ENCODE results near the gene POLD2.

The POLD2 gene

DNA sequence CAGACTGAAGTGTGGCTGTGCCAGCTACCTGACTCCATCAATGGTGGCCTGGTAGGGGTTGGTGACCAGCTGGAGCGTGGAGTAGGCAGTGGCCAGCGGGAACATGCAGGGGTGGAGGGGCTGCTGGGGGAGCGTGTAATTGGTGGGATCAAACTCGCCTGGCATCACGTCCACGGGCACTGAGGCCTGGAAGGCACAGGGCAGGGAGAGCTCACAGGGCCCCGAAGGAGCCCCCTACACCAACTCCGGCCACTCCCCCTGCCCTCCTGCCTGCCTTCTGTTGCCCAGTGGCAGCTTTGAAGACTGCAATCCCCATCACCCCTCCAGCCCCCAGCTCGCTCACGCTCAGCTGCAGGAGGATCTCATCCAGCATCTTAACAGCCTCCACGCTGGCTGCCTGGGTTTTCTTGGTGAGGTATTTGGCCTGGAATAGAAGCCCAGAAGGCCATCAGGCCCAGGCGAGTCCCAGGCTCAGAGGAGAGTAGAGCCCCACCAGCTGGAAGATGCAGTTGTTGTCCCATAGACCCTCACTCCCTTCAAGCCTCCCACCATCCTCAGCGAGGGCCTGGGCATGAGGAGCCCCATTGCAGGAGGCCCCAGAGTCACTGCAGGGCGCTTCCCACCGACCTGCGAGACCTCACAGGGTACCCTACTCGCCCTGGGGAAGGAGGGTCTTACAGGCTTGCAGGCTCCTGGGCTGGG, 7.1 kb downstream of the POLD2 start:
- TF ChIP-seq CTCF (IDR thresholded peaks at IDR 0.05; ENCODE audit: low read depth, low read length, missing control alignments): no peak
- no peak overlapping the region for H3K4me3 ChIP-seq (ENCODE audit: low read depth, low read length)
- no peak for DNase-seq (ENCODE audit: low read depth)

- no peak for TF ChIP-seq CTCF (IDR thresholded peaks at IDR 0.05; ENCODE audit: low read depth, low read length, missing control alignments)
- no peak overlapping the region for H3K4me3 ChIP-seq (ENCODE audit: low read depth, low read length)
- no peak for DNase-seq (ENCODE audit: low read depth)
These were observed 8.6 kb downstream of the POLD2 start for GRCh38 chr7:44114586-44115310.

GRCh38 chr7:44113764-44114354, 9.5 kb downstream of the POLD2 start:
- no peak overlapping the region for H3K4me3 ChIP-seq (ENCODE audit: low read depth, low read length)
- DNase-seq (ENCODE audit: low read depth): no peak
- no peak for TF ChIP-seq CTCF (IDR thresholded peaks at IDR 0.05; ENCODE audit: low read depth, low read length, missing control alignments)

DNA sequence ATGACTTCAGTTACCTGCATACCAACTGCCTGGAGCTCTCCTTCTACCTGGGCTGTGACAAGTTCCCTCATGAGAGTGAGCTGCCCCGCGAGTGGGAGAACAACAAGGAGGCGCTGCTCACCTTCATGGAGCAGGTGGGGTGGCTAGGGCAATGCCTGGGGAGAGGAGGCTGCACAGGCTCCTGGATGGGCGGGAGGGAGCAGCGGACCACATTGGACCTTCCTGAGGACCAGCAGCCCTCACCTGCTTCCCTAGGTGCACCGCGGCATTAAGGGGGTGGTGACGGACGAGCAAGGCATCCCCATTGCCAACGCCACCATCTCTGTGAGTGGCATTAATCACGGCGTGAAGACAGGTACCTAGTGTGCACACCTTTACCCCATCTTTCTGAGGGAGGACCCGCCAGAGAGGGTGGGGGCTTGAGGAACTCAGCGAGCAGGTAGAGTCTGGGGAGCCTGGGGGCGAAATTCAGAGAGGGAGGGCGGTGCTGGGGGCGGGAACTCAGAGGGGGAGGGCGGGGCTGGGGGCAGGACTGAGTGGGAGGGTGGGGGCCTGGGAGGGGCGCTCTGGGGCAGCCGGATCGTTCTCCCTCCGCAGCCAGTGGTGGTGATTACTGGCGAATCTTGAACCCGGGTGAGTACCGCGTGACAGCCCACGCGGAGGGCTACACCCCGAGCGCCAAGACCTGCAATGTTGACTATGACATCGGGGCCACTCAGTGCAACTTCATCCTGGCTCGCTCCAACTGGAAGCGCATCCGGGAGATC, 10.2 kb downstream of the POLD2 start:
- DNase-seq (ENCODE audit: low read depth): no peak
- no peak overlapping the region for H3K4me3 ChIP-seq (ENCODE audit: low read depth, low read length)
- TF ChIP-seq CTCF (IDR thresholded peaks at IDR 0.05; ENCODE audit: low read depth, low read length, missing control alignments): no peak

- DNase-seq (ENCODE audit: low read depth): no peak
- TF ChIP-seq CTCF (IDR thresholded peaks at IDR 0.05; ENCODE audit: low read depth, low read length, missing control alignments): no peak
- H3K4me3 ChIP-seq (ENCODE audit: low read depth, low read length): no peak overlapping the region
These were observed 10.9 kb downstream of the POLD2 start for GRCh38 chr7:44112231-44112996.

DNA sequence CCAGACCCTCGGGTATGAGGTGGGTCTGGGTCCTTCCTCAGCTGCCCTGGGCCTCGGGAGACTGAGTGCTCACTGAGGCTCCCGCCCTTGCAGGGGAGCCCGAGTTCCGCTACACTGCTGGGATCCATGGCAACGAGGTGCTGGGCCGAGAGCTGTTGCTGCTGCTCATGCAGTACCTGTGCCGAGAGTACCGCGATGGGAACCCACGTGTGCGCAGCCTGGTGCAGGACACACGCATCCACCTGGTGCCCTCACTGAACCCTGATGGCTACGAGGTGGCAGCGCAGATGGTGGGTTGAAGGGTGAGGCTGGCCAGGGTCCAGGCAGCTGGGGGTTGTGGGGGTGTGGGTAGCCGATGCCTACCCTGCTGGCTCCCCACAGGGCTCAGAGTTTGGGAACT, 11.6 kb downstream of the POLD2 start:
- TF ChIP-seq CTCF (IDR thresholded peaks at IDR 0.05; ENCODE audit: low read depth, low read length, missing control alignments): no peak
- H3K4me3 ChIP-seq (ENCODE audit: low read depth, low read length): no peak overlapping the region
- DNase-seq (ENCODE audit: low read depth): no peak

Data from GM12864 (cell line).